ENCODE results near the gene HIRIP3.

DNA sequence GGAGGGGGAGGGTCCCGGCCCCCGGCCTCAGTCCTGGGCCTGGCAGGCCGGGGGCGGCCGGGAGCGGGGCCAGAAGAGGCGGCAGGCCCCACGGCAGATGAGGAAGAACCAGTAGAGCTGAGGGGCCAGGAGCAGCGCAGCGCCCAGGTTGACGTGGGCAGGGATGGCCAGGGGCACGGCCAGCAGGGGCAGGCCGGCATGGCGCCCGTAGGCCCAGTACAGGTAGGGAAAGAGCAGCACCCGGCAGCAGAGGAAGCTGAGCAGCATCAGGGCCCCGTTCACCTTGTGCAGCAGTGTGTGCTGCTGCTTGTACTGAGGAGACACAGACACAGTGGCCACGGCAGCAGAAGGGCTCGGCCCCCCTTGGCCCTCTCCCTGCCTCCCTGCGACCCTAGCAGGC lies 29.7 kb upstream of the HIRIP3 start:
- TF ChIP-seq POLR2AphosphoS5 (IDR thresholded peaks at IDR 0.05; ENCODE audit: low read depth, low read length) (no peak), POLR2A (IDR thresholded peaks at IDR 0.05; ENCODE audit: low read depth, low read length) (no peak), TAF1 (IDR thresholded peaks at IDR 0.05; ENCODE audit: low read depth, low read length) (no peak)
